Measurements from ENCODE around the gene HOXA5. TPM values are rescaled to one million over a fixed set of nuclear protein-coding genes. Genes with fewer than 3 reads are reported as not detected.

The HOXA5 gene
- total RNA-seq, 1 donor from 2014 or later = 18.8 TPM

GRCh38 chr7:27167916-27168264 is 24.4 kb upstream of the HOXA5 start:
- H3K36me3 ChIP-seq (ENCODE audit: control insufficient read depth, insufficient read depth, low read length) = peaks cover 6% of the 10 kb centered on the region
- TF ChIP-seq CTCF (IDR thresholded peaks at IDR 0.05; ENCODE audit: insufficient read depth, low read length, poor library complexity, severe bottlenecking) = no peak
- no peaks in the 10 kb centered on the region for H3K27me3 ChIP-seq (ENCODE audit: control insufficient read depth, insufficient read depth, low read length)
- DNase-seq (ENCODE audit: low read depth) = no peak
- H3K4me3 ChIP-seq (ENCODE audit: low read depth, low read length) = peak overlapping the region; percentile 72

- no peak for TF ChIP-seq CTCF (IDR thresholded peaks at IDR 0.05; ENCODE audit: insufficient read depth, low read length, poor library complexity, severe bottlenecking)
- Histone ChIP-seq H3K36me3 (ENCODE audit: control insufficient read depth, insufficient read depth, low read length) (peaks cover 6% of the 10 kb centered on the region), H3K27me3 (ENCODE audit: control insufficient read depth, insufficient read depth, low read length) (no peaks in the 10 kb centered on the region), H3K4me3 (ENCODE audit: low read depth, low read length) (peak overlapping the region; percentile 72)
- no peak for DNase-seq (ENCODE audit: low read depth)
Measured at GRCh38 chr7:27166531-27167505, 23.3 kb upstream of the HOXA5 start.

- Histone ChIP-seq H3K4me3 (ENCODE audit: low read depth, low read length) (peak overlapping the region; percentile 72), H3K27me3 (ENCODE audit: control insufficient read depth, insufficient read depth, low read length) (no peaks in the 10 kb centered on the region), H3K36me3 (ENCODE audit: control insufficient read depth, insufficient read depth, low read length) (peaks cover 6% of the 10 kb centered on the region)
- no peak for DNase-seq (ENCODE audit: low read depth)
- no peak for TF ChIP-seq CTCF (IDR thresholded peaks at IDR 0.05; ENCODE audit: insufficient read depth, low read length, poor library complexity, severe bottlenecking)
Measured at GRCh38 chr7:27165996-27166530, 22.6 kb upstream of the HOXA5 start.

- DNase-seq (ENCODE audit: low read depth) = no peak
- TF ChIP-seq CTCF (IDR thresholded peaks at IDR 0.05; ENCODE audit: insufficient read depth, low read length, poor library complexity, severe bottlenecking) = no peak
- Histone ChIP-seq H3K4me3 (ENCODE audit: low read depth, low read length) (peak within 1 kb of the TSS; percentile 72), H3K27me3 (ENCODE audit: control insufficient read depth, insufficient read depth, low read length) (no peaks in the 10 kb centered on the region), H3K36me3 (ENCODE audit: control insufficient read depth, insufficient read depth, low read length) (peaks cover 6% of the 10 kb centered on the region)
Measured at GRCh38 chr7:27165089-27165995, 21.9 kb upstream of the HOXA5 start, which contains the start of gene HOXA9. Gene HOXA9 (minus strand): TSS chr7:27165537. CDS start chr7:27165457, 80 bp downstream.

GRCh38 chr7:27164367-27165088 is 21.0 kb upstream of the HOXA5 start:
- TF ChIP-seq CTCF (IDR thresholded peaks at IDR 0.05; ENCODE audit: insufficient read depth, low read length, poor library complexity, severe bottlenecking) = peak; percentile 9
- H3K4me3 ChIP-seq (ENCODE audit: low read depth, low read length) = peak overlapping the region; percentile 72
- peaks cover 6% of the 10 kb centered on the region for H3K36me3 ChIP-seq (ENCODE audit: control insufficient read depth, insufficient read depth, low read length)
- no peak for DNase-seq (ENCODE audit: low read depth)
- no peaks in the 10 kb centered on the region for H3K27me3 ChIP-seq (ENCODE audit: control insufficient read depth, insufficient read depth, low read length)
